Liver (tissue), 3 donors: ENCODE measurements around the gene PRPF40B.

Experiments
- ATF3 ChIP-seq: IDR thresholded peaks from 2 replicates; pipeline ENCODE4 v1.6.1; 2016; ENCODE audit warnings: antibody characterized with exemption
- CTCF ChIP-seq: fragments of 150-350 bp; IDR thresholded peaks from 2 replicates; pipeline ENCODE4 v1.5.1; 2017; ENCODE audit warnings: improper control_type of control experiment, low read depth, low read length; ENCODE audit not compliant: missing input control
- FOXA1 ChIP-seq: IDR thresholded peaks from 2 replicates; pipeline ENCODE4 v1.6.1; 2016; ENCODE audit warnings: antibody characterized with exemption
- FOXA2 ChIP-seq: IDR thresholded peaks from 2 replicates; pipeline ENCODE4 v1.6.1; 2016; ENCODE audit warnings: antibody characterized with exemption
- GABPA ChIP-seq, 2 donors: IDR thresholded peaks in 1 of 2; conservative IDR thresholded peaks in 1 of 2; 2 replicates each; pipeline ENCODE4 v1.6.1; 2016; ENCODE audit warnings: antibody characterized with exemption in 2 of 2, mild to moderate bottlenecking in 1 of 2, moderate library complexity in 1 of 2
- JUND ChIP-seq, 2 donors: IDR thresholded peaks; 2 replicates each; pipeline ENCODE4 v1.6.1; 2016; ENCODE audit warnings: antibody characterized with exemption in 2 of 2
- RAD21 ChIP-seq, 2 donors: IDR thresholded peaks; 2 replicates each; pipeline ENCODE4 v1.6.1; 2016; ENCODE audit warnings: antibody characterized with exemption in 2 of 2, mild to moderate bottlenecking in 2 of 2
- REST ChIP-seq: IDR thresholded peaks from 2 replicates; pipeline ENCODE4 v1.6.1; 2016; ENCODE audit warnings: antibody characterized with exemption, mild to moderate bottlenecking
- SP1 ChIP-seq: IDR thresholded peaks from 2 replicates; pipeline ENCODE4 v1.6.1; 2018; ENCODE audit warnings: antibody characterized with exemption, mild to moderate bottlenecking
- TAF1 ChIP-seq: conservative IDR thresholded peaks from 2 replicates; pipeline ENCODE4 v1.6.1; 2016; ENCODE audit warnings: antibody characterized with exemption, mild to moderate bottlenecking
- ZBTB33 ChIP-seq: IDR thresholded peaks from 2 replicates; pipeline ENCODE4 v1.6.1; 2016; ENCODE audit warnings: antibody characterized with exemption
- donor health status: healthy.
- donor health status: healthy.

- peak; percentile 67 for TF ChIP-seq REST
- TF ChIP-seq CTCF = peak; percentile 43
- no peak for TF ChIP-seq SP1
- TF ChIP-seq JUND (IDR thresholded peaks at IDR 0.05) = no peak
- TF ChIP-seq FOXA2 = no peak
- TF ChIP-seq ZBTB33 = no peak
- peak in 1 of 2 donors; percentile 36 for TF ChIP-seq RAD21 (IDR thresholded peaks at IDR 0.05)
- peak; percentile 80 for TF ChIP-seq TAF1
- no peak for TF ChIP-seq ATF3
- no peak for TF ChIP-seq GABPA (IDR thresholded peaks at IDR 0.05 in 1 of 2, conservative IDR thresholded peaks at IDR 0.05 in 1 of 2)
- no peak for TF ChIP-seq FOXA1
Observed at GRCh38 chr12:49623142-49623904, at the start of gene PRPF40B.
